ENCODE data around the gene PACRG. TPM values are rescaled to one million over a fixed set of nuclear protein-coding genes. Genes with fewer than 3 reads are reported as not detected.

Gene PACRG
- total RNA-seq, 6 donors from 2014 or later = 0.52 to 15.3 (median 3.1) TPM

GRCh38 chr6:163347021-163347446 is 619.3 kb downstream of the PACRG start:
- Histone ChIP-seq H3K9me3 (no peaks in the 10 kb centered on the region), H3K4me3 (no peak overlapping the region), H3K36me3 (no peaks in the 10 kb centered on the region), H3K4me1 (peaks cover 0 to 4% (median 0%) of the 10 kb centered on the region in 4 donors), H3K27me3 (no peaks in the 10 kb centered on the region), H3K27ac (no peak overlapping the region)
- no peak for ATAC-seq (ENCODE audit: low FRiP score in 2 of 2)
- WGBS, 2 donors = 71 to 76% methylated on average over 10 to 12 of the region's 12 CpGs
- TF ChIP-seq, protein P1, sequence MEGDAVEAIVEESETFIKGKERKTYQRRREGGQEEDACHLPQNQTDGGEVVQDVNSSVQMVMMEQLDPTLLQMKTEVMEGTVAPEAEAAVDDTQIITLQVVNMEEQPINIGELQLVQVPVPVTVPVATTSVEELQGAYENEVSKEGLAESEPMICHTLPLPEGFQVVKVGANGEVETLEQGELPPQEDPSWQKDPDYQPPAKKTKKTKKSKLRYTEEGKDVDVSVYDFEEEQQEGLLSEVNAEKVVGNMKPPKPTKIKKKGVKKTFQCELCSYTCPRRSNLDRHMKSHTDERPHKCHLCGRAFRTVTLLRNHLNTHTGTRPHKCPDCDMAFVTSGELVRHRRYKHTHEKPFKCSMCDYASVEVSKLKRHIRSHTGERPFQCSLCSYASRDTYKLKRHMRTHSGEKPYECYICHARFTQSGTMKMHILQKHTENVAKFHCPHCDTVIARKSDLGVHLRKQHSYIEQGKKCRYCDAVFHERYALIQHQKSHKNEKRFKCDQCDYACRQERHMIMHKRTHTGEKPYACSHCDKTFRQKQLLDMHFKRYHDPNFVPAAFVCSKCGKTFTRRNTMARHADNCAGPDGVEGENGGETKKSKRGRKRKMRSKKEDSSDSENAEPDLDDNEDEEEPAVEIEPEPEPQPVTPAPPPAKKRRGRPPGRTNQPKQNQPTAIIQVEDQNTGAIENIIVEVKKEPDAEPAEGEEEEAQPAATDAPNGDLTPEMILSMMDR (IDR thresholded peaks at IDR 0.05) = no peak
- no peak for TF ChIP-seq POLR2AphosphoS5 (IDR thresholded peaks at IDR 0.05)
- TF ChIP-seq POLR2A (IDR thresholded peaks at IDR 0.05) = no peak
- TF ChIP-seq EP300 (IDR thresholded peaks at IDR 0.05) = no peak
- DNase-seq = no peak

GRCh38 chr6:163348789-163349680 is 621.3 kb downstream of the PACRG start:
- ATAC-seq (ENCODE audit: low FRiP score in 2 of 2) (no peak), DNase-seq (no peak)
- Histone ChIP-seq H3K27ac (no peak overlapping the region), H3K27me3 (no peaks in the 10 kb centered on the region), H3K4me3 (no peak overlapping the region), H3K9me3 (no peaks in the 10 kb centered on the region), H3K4me1 (peaks cover 0 to 6% (median 2%) of the 10 kb centered on the region in 4 donors), H3K36me3 (no peaks in the 10 kb centered on the region)
- WGBS, 2 donors = 93 to 96% methylated on average over 9 of the region's 9 CpGs
- no peak for TF ChIP-seq POLR2AphosphoS5 (IDR thresholded peaks at IDR 0.05)
- TF ChIP-seq, protein P1 (IDR thresholded peaks at IDR 0.05) = no peak
- TF ChIP-seq EP300 (IDR thresholded peaks at IDR 0.05) = no peak
- TF ChIP-seq POLR2A (IDR thresholded peaks at IDR 0.05) = no peak

DNA sequence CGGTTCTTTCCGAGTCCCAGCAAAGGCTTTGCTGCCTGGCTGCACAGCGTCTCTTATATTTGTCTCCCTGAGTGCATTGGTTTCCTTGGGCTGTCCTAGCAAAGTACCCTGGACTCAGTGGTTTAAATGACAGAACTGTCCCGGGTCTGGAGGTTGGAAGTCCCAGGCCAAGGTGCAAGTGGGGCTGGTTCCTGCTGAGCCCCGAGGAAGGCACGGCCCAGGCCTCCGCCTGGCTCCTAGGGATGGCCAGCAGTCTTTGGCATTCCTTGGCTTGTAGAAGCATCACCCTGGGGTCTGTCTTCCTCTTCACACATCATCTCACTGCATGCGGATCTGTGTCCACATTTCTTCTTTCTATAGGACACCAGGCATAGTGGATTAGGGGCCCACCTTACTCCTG is 621.9 kb downstream of the PACRG start:
- Histone ChIP-seq H3K27ac (no peak overlapping the region), H3K9me3 (no peaks in the 10 kb centered on the region), H3K27me3 (no peaks in the 10 kb centered on the region), H3K4me3 (no peak overlapping the region), H3K36me3 (no peaks in the 10 kb centered on the region), H3K4me1 (peaks cover 3 to 13% (median 7%) of the 10 kb centered on the region in 4 donors)
- TF ChIP-seq POLR2A (IDR thresholded peaks at IDR 0.05) = no peak
- TF ChIP-seq POLR2AphosphoS5 (IDR thresholded peaks at IDR 0.05) = no peak
- TF ChIP-seq, protein P1 (IDR thresholded peaks at IDR 0.05) = no peak
- 91 to 96% methylated on average over 8 of the region's 8 CpGs for WGBS, 2 donors
- ATAC-seq (ENCODE audit: low FRiP score in 2 of 2) = no peak
- DNase-seq = no peak

DNA sequence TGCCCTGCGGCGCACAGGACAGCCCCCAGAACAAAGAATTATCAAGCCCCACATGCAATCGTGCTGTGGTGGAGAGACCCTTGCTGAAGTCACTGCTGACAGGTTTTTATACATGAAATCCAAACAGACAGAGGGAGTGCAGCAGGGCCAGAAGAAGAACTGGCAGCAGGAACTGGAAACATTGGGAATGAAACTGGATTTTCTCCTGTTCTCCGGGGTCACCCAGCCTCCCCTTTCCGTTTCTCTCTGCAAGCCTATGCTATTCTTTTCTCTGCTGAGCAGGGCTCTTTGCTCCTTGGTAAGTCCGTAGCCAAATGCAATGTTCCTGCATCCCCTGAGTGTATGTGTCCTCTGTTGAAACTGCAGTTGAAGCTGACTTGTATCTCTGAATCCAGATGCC is 623.2 kb downstream of the PACRG start:
- peaks cover 8 to 26% (median 19%) of the 10 kb centered on the region in 4 donors for H3K4me1 ChIP-seq
- H3K4me3 ChIP-seq = no peak overlapping the region
- no peak for ATAC-seq (ENCODE audit: low FRiP score in 2 of 2)
- H3K36me3 ChIP-seq = no peaks in the 10 kb centered on the region
- TF ChIP-seq EP300 (IDR thresholded peaks at IDR 0.05) = no peak
- no peak for TF ChIP-seq POLR2A (IDR thresholded peaks at IDR 0.05)
- TF ChIP-seq POLR2AphosphoS5 (IDR thresholded peaks at IDR 0.05) = no peak
- TF ChIP-seq, protein P1 (IDR thresholded peaks at IDR 0.05) = no peak
- WGBS, 2 donors = 72 to 75% methylated on average over 6 of the region's 6 CpGs
- no peak for DNase-seq
- no peak overlapping the region for H3K27ac ChIP-seq
- H3K9me3 ChIP-seq = no peaks in the 10 kb centered on the region
- no peaks in the 10 kb centered on the region for H3K27me3 ChIP-seq

Measured in upper lobe of left lung (tissue), 6 donors.